ENCODE measurements around the gene TANK. TPM values are rescaled to one million over a fixed set of nuclear protein-coding genes. Genes with fewer than 3 reads are reported as not detected.

Gene TANK
- total and polyA plus RNA-seq, 2 of the 8 experiments (the other 6 are each of a cell fraction or from before 2014, with no cell fraction given), result 7.0 to 26.1 TPM

- Histone ChIP-seq H3K79me1 (ENCODE audit: low read depth, low read length) (no peaks in the 10 kb centered on the region), H3K4me1 (replicated peaks in 1 of 4; ENCODE audit: control insufficient read depth in 3 of 4, insufficient read depth in 4 of 4, low read length in 3 of 4) (peaks cover 0 to 5% (median 1%) of the 10 kb centered on the region in 4 experiments; a peak in 3 of 7 replicates), H3K23me2 (ENCODE audit: low read depth, low read length) (no peaks in the 10 kb centered on the region), H2BK120ac (replicated peaks; ENCODE audit: low read depth, low read length) (no peak overlapping the region), H3K56ac (replicated peaks; ENCODE audit: insufficient read length, low read depth, low read length) (no peak overlapping the region), H3K4me2 (ENCODE audit: insufficient read depth in 1 of 2, low read depth in 2 of 2, low read length in 2 of 2) (no peak overlapping the region), H2AFZ (ENCODE audit: low read length) (no peak overlapping the region), H3K27ac (ENCODE audit: low read depth, low read length) (no peak overlapping the region), H3K23ac (ENCODE audit: insufficient read length) (no peak overlapping the region), H4K5ac (ENCODE audit: insufficient read length, low read depth, low read length) (no peak overlapping the region), H4K8ac (ENCODE audit: extremely low read depth, insufficient read depth, low read length) (no peak overlapping the region), H4K20me1 (replicated peaks in 1 of 2; ENCODE audit: control insufficient read depth in 1 of 2, insufficient read depth in 2 of 2, low read length in 2 of 2) (no peaks in the 10 kb centered on the region), H3K79me2 (ENCODE audit: control insufficient read depth in 1 of 2, insufficient read depth in 2 of 2, low read length in 2 of 2) (no peaks in the 10 kb centered on the region), H2BK12ac (ENCODE audit: low read depth, low read length) (no peak overlapping the region), H3K18ac (ENCODE audit: extremely low read depth, low read length) (no peak overlapping the region), H3K9me3 (ENCODE audit: insufficient read depth in 2 of 2, low read depth in 1 of 2, low read length in 1 of 2) (no peaks in the 10 kb centered on the region), H3K14ac (ENCODE audit: insufficient read length) (no peak overlapping the region), H2BK5ac (ENCODE audit: low read depth, low read length) (no peak overlapping the region), H3K4ac (replicated peaks; ENCODE audit: insufficient read length, low read depth, low read length) (no peak overlapping the region), H2BK15ac (ENCODE audit: low read length) (no peak overlapping the region), H3K4me3 (ENCODE audit: extremely low read depth in 1 of 4, insufficient read depth in 2 of 4, low read depth in 3 of 4, low read length in 4 of 4) (no peak overlapping the region), H3K27me3 (replicated peaks in 1 of 4; ENCODE audit: control insufficient read depth in 3 of 4, extremely low read depth in 1 of 4, insufficient read depth in 3 of 4, low read length in 3 of 4) (no peaks in the 10 kb centered on the region), H3K9ac (replicated peaks in 1 of 4; ENCODE audit: extremely low read depth in 1 of 4, low read depth in 3 of 4, low read length in 3 of 4) (no peak overlapping the region), H4K91ac (replicated peaks; ENCODE audit: insufficient read length, low read length) (no peak overlapping the region), H3K36me3 (ENCODE audit: control insufficient read depth in 2 of 4, insufficient read depth in 4 of 4, low read length in 3 of 4) (no peaks in the 10 kb centered on the region), H2AK5ac (ENCODE audit: low read depth, low read length) (no peak overlapping the region), H2BK20ac (ENCODE audit: low read length) (no peak overlapping the region)
- no peak for TF ChIP-seq RNF2 (IDR thresholded peaks at IDR 0.05; ENCODE audit: borderline replicate concordance, low read depth, low read length, missing control alignments, poor library complexity, severe bottlenecking)
- no peak for TF ChIP-seq TEAD4 (IDR thresholded peaks at IDR 0.05; ENCODE audit: low read depth, low read length)
- no peak for TF ChIP-seq EGR1 (IDR thresholded peaks at IDR 0.05; ENCODE audit: borderline replicate concordance, low read depth, low read length)
- TF ChIP-seq POLR2A (IDR thresholded peaks at IDR 0.05; ENCODE audit: control extremely low read depth in 1 of 2, low read depth in 2 of 2, low read length in 2 of 2), result no peak
- no peak for TF ChIP-seq TAF1 (IDR thresholded peaks at IDR 0.05; ENCODE audit: low read depth, low read length)
- FAIRE-seq (no peak), DNase-seq (ENCODE audit: low read depth in 1 of 2, low spot score in 2 of 2) (no peak)
- CTCF ChIA-PET (ENCODE audit: partially characterized antibody), result no interaction called here
- POLR2A ChIA-PET (ENCODE audit: partially characterized antibody), result interaction anchor here (1.6 kb wide), 1 partner anchor 37 kb away, joined by 3 read pairs; no protein-coding TSS in a partner anchor
- WGBS, 2 experiments (ENCODE audit: extremely low coverage in 1 of 2, insufficient coverage in 1 of 2, insufficient read length in 1 of 2, insufficient replicate concordance in 2 of 2, low coverage in 1 of 2, low lambda C conversion rate in 2 of 2, missing lambda C conversion rate in 1 of 2), result 76% methylated on average over 2 of the region's 2 CpGs; no CpG with 5 or more reads in 1 of the 2 experiments
These were observed 36.0 kb upstream of the TANK start for GRCh38 chr2:161124201-161124600.

Data from H1 (cell line).